GM19328 (cell line): ENCODE data around the gene ZNF135.

ENCODE experiments used
- ATAC-seq: cut with Tn5 transposase; IDR thresholded peaks from one replicate; pipeline ENCODE4 v1.9.1; 2021; ENCODE audit warnings: mild to moderate bottlenecking, moderate library complexity; ENCODE audit not compliant: unreplicated experiment

The ZNF135 gene

GRCh38 chr19:58046856-58047255, 12.2 kb upstream of the ZNF135 start:
- ATAC-seq: no peak

DNA sequence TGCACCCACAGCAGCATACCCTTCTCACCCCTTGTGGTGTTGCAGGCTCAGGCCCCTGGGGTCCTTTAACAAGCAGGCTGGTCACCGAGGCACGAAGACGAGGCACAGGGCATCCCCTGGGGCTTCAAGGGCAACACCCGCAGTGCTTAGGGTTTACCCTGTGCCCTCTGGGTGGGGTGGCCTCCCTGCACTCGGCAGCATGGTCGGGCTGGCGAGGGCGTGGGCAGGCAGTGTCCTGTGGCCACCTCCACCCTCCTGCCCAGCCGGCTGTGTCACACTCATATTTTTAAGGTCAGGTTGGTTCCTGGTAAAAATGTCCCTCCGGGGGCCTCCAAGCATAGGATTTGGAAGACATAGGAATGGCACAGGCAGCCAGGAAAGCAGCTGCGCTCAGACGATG, 11.4 kb upstream of the ZNF135 start:
- no peak for ATAC-seq

GRCh38 chr19:58052256-58052655, 6.8 kb upstream of the ZNF135 start:
- ATAC-seq: no peak

- ATAC-seq: no peak
Measured at GRCh38 chr19:58053480-58054156, 5.5 kb upstream of the ZNF135 start.

- no peak for ATAC-seq
Measured at GRCh38 chr19:58054901-58055874, 3.9 kb upstream of the ZNF135 start.

DNA sequence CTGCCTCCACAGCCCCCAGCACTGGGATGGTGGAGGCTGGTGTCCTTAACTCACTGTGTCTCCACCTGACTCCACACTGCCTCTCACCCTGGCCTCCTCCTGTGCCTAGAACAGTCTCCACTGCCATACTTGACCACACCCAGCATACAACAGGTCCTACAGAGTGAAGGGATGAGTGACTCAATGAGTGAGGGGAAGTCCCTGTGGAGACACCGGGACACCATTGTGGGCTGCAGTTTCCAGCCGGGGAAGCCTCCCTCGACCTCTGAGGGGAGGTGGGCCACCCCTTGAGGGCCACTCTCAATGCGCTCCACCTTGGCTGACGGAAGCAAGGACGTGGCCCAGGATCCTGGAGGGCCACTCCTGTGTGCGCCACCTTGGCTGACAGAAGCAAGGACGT, 2.8 kb upstream of the ZNF135 start:
- no peak for ATAC-seq

GRCh38 chr19:58056861-58057260, 2.2 kb upstream of the ZNF135 start:
- ATAC-seq: no peak

DNA sequence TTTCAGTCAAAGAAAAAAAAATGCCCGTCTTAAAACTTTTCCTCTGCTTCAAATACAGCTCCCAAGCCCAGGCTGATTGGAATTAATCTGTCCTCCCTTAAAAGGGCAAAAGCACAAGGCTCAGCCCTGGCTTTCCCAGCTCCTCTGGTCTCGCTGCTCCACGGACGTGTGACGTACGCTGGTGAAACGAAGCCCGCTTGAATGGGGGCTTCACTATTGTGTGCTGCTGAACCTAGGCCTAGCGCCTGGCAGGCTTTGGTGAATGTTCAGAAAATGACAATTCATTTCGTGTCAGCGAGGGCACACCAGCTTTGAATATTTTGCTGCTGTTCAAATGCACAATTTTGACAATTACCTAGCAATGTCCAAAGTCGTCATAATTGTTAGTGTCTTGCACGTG, 615 bp upstream of the ZNF135 start:
- ATAC-seq: no peak

- no peak for ATAC-seq
Measured at GRCh38 chr19:58059671-58060078, 593 bp downstream of the ZNF135 start.

DNA sequence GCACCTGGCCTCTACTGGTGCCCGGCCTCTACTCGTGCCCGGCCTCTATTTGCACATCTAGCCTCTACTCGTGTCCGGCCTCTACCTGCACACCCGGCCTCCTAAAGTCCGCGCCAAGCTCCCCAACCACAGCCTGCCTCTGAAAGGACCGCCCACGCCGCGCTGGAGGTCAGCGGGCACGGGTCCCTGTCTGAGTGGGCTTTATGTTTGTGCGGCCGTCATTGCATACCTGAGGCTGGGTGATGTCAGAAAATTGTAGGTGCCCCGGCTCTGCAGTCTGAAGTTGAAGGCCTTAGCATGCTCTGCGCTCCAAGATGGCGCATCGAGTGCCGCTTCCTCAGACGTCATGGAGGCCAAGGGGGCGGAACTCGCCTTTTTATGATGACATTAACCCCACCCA, 1.1 kb downstream of the ZNF135 start:
- ATAC-seq: no peak

GRCh38 chr19:58063712-58064111, 4.6 kb downstream of the ZNF135 start:
- ATAC-seq: no peak

- ATAC-seq: no peak
Measured at GRCh38 chr19:58067240-58067912, 8.3 kb downstream of the ZNF135 start.

DNA sequence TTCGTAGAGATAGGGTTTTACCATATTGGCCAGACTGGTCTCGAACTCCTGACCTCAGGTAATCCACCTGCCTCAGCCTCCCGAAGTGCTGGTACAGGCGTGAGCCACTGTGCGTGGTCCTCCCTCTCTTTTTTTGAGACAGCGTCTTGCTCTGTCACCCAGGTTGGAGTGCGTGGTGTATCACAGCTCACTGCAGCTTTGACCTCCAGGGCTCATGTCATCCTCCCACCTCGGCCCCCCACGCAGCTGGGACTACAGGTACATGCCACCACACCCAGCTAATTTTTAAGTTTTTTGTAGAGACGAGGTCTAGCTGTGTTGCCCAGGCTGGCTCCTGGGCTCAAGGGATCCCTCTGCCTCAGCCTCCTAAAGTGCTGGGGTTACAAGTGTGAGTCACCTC, 20.7 kb downstream of the ZNF135 start:
- no peak for ATAC-seq

DNA sequence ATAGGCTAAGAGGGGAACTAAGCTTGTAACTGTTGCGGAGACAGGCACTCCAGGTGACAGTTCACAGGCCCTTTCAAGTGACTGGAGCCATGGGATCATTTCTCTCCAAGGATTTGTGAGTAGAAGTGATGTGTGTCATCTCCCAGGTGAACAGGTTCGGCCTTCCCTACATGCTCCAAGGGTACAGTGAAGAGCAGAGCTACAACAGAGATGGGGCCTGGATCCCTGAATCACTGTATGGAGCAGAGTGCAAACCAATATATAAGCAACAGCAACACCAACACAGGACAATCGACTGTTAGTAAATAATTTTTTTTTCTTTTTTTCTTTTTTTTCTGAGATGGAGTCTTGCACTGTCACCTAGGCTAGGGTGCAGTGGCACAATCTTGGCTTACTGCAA, 23.9 kb downstream of the ZNF135 start:
- no peak for ATAC-seq

- no peak for ATAC-seq
Measured at GRCh38 chr19:58084596-58085347, 25.7 kb downstream of the ZNF135 start.

DNA sequence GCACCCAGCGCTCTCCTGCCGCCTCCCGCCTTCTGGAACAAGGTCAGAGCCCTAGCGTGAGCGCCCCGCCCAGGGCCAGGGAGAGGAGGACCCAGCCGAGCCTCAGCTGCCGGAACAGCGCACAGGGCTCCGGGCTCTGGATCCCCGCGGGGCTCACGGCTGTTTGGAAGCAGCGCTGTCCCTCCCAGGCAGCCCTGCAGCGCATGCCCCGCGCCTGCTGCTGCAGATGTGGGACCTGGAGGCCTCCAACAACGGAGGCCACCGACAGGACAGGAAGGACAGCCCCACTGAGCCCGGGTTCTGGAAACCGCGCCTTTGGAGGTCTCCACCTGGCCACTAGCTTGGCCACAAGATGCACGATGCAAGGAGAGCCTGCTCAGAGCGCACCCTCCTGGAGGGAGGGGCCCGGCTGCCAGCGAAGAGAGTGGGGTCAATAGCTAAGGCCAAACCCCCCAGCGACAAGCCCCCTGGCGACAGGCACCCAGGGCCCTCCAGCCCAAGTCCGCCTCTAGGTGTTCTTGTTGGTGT, 26.3 kb downstream of the ZNF135 start:
- ATAC-seq: no peak

DNA sequence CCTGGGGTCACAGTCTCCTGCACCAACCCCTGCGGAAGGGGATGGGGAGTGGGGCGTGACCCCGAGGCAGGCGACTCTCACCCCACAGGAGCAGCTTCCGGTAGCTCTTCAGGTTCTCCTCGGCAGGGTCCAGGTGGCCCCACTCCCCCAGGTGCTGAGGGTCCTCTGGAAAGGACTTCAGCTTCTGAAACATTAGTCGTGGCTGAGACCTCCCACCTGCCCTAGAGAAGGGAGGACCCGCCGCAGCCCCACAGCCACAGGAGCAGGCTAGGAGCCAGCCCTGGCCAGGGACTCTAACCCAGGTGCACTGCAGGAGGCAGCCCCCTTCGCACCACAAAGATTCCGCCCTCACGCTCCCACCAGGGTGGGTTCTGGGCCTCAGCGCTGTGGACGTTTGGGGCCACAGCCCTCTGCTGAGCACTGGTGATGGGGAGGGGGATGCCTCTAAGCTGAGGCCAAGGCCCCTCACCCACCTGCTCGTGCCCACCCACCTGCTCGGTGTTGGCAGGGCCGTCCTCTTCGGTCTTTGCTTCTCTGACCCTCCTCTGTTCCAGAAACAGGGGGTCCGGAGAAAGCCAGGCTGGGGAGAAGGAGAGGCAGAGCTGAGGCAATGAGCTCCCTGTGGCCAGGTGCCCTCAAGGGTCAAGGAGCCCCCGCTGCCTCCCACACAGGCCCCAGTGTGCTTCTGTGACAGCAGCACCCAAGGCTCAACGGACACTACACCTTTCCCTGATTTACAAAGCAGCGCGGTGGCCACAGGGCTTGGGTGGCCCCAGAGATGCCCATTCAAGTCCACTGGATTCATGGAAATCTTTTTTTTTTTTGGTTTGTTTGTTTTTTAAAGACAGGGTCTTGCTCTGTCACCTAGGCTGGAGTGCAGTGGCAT, 28.0 kb downstream of the ZNF135 start:
- ATAC-seq: no peak

DNA sequence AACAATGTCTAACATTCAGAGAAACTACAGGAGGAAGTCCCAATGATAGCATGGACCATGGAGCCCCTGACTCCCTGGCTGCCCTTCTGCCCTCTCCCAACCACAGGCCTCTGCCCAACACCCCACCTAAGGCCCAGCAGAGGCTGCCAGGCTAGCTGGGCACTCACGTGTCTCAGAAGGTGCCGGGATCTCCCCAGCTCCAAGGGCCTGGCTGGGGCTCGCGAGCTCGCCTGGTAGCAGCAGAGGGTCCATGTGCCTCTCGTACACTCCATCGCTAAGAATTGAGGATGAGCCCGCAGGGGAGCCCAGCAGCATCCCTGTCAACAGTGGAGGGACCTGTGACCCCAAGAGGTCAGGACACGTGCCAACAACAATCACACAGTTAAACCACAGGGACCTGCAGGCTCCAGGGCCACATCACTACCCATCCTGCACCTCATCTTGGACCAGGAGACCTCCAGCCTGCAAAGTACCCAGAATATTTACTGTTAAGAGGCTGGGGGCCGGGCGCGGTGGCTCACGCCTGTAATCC, 29.5 kb downstream of the ZNF135 start:
- no peak for ATAC-seq

DNA sequence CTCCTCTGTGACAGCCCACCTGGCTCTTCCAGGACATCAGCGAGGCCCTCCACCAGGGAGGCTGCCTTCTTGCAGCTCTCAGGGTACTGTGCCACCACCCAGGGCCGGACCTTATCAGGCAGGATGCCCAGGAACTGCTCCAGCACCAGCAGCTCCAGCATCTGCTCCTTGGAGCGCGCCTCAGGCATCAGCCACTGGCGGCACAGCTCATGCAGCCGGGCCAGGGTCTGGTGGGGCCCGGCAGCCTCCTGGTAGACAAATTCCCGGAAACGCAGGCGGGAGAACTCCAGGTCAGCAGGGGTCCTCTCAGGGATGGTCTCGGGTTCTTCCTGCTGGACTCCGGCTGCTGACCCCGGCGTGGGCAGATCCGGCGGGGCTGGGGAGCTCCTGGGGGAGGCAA, 30.8 kb downstream of the ZNF135 start:
- no peak for ATAC-seq
